GM21381 (cell line): Measurements from ENCODE around the gene ARHGAP40.

ENCODE experiments used
- ATAC-seq: cut with Tn5 transposase; IDR thresholded peaks from one replicate; pipeline ENCODE4 v1.9.1; 2021; ENCODE audit warnings: mild to moderate bottlenecking, moderate library complexity; ENCODE audit not compliant: unreplicated experiment

ARHGAP40 gene

DNA sequence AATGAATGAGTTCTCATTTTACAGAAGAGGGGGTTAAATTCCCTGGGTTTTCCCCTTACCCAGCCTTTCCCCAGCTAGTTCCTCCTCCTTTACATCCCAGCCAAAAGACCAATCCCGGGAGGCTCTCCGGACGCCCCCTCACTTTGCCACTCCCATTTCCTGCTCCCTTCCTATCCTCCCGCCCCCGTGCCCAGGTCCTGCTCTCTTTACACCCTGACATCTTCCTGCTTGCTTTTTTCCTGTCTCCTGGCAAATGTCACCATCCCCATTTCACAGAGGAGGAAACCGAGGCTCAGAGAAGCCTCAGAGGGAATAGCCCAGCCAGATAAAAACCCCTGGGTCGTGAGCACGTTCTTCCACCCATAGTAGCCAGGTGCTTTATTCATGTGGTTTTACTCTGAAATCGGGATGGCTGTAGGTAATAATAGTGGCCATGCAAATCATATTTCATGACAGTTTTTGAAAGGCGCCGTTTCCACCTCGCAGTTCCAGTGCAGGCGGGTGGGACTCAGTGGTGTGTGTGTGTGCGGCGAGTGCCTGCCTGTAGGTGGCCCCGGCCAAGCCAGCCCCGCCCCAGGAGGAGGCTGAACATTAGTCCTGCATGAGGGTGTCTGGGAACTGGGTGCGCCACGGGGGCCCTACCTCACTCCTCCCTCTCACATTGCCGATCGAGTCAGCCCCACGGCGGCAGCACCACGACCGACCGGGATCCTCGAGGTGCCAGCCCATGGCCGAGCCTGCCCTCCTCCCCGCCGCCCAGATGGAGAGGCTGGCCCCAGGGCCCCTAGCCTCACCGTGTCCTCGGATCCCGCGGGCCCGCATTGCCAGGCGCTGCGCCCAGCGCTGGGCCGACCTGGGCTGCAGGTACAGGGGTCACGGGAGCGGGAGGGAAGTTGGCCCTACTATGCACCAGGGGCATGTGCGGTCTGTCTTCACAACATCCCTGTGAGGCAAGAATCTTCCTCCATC, at the start of gene ARHGAP40:
Gene ARHGAP40 (plus strand): TSS at position 594 of the 969 bp plus-strand sequence.
- ATAC-seq, result no peak

DNA sequence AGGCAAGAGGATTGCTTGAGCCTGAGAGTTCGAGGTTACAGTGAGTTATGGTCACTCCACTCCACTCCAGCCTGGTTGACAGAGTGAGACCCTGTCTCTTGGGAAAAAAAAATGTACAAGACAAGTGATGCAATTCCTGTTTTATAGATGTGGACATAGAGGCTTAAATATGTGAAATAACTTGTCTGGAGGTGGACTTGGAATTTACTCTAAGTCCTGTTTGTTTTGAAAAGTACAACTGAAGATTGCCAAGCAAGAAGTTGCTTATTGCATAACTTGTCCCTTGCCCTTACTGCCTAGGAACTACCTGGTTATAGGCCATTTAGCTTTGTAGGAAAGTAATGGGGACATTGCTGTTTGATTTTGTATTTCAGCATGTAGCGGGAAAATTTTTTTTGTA, 46.6 kb upstream of the ARHGAP40 start:
- no peak for ATAC-seq

DNA sequence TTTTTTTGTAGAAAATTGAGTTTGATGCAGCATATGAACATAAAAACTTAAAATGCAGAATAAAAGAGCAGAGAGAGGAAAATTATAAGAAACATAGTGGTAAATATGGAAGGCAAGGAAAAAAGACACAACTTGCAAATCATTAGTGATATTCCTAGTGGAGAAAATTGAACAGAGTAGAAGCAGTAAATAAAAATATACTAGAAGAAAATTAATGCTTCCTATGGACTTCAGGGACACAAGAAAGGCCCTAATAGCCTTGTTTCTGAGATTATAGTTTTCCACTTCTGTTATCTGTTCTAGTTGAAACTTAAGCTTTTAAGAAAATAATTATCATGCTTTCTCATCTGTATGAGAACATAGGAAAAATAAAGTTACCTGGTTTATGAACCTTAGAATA, 46.2 kb upstream of the ARHGAP40 start:
- no peak for ATAC-seq

DNA sequence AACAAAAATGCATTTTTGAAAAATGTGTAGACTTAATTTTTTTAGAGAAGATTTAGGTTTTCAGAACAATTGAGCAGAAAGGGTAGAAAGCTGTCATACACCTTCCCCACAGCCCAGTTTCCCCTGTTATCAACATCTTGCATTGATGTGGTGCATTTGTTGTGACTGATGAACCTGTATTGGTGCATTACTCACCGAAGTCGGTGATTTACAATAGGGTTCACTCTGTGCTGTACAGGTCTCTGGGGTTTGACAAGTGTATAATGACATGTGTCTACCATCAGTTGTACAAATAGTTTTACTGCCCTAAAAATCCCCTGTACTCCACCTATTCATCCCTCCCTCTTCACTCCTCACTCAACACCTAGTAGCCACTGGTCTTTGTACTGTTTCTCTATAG, 44.4 kb upstream of the ARHGAP40 start:
- no peak for ATAC-seq

DNA sequence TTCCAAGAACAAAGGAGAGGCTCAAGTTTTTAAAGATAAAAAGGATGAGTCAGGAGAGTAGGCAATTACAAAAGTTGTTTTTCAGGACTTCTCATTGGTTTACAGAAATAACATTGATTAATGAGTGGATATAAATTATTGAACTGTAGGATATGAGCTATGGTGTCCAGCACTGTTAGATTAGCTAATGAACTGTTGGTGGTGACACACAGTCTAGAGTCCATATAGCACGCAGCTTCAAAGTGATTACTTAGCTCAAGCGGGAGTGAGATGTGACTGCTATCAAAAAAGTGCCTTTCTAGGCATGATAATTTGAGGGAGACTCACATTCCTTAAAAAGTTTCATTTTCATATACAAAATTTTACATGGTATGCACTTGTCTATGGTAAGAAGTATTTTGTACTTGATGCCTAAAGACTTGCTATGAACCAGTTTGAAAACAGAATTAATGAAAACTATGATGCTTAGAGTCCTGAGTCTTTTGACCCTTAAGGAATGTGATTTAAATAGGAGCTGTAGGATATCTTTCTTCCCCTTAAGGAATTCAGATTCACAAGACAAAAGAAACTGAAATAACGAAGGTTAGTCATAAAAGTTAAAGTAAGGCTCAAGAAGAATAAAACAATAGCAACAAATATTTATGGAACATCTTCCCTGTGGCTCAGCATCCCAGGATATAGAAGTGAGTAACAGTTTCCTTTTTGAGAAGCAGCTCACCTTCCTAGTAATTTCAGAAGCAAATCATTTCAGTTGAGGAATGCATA, 42.8 kb upstream of the ARHGAP40 start:
- no peak for ATAC-seq

DNA sequence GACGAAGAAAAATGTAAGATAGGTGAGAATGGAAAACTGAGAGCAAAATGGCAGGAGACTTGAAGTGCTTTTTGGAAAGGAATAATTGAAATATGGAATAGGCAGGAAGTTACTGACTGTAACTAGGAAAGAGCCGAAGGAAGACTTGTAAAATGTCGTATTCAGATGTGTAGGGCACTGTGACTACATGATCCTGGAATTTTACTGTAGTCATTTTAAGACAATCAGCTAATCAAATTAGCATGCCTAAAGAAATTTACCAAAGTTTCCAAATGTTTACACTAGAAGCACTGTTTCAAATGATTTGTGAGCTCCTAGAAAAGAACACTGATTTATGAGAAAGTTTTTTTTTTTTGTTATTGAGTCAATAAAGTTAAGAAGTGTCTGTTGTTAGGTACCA, 41.8 kb upstream of the ARHGAP40 start:
- ATAC-seq, result no peak

DNA sequence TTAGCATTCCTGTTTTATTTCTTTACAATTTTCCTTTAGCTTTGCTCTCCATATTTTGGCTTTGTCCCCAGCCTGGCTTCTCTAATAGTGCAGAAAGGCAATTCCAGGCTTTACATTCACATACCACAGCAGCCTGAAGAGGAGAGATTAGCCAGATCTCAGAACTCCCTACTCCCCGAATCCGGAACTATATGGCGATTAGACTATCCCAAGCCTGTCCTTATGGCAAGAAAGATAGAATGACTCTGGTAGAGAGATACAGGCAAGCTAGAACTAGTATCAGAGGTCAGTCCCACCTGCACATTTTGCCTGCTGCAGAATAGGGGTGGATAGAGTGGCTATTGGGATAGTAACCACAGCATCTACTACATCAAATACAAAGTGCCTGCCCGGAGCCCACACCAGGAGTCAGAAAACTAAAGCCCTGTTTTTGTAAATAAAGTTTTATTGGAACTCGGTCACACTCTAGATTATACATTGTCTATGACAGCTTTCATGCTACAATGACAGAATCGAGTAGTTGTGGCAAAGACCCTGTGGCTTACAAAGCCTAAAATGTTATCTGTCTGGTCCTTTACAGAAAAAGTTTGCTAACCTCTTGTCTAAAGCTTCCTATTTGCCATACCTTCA, 37.7 kb upstream of the ARHGAP40 start:
- ATAC-seq, result no peak

DNA sequence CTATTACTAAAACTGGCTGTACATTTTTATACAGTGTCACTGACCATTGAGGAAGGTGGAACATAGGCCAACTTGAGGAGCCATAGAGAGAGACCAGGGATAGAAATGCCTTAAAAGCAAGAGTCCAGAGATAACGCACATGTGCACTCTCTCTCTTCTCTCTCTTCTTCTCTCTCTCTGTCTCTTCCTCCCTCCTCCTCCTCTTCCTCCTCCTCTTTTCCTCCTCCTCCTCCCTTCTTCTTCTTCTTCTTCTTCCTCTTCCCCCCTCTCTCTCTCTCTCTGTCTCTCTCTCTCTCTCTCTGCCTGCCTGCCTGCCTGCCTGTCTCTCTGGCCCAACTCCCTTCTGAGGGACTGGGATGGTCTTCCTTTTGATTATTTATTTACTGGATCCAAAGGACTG, 36.9 kb upstream of the ARHGAP40 start:
- ATAC-seq, result no peak

DNA sequence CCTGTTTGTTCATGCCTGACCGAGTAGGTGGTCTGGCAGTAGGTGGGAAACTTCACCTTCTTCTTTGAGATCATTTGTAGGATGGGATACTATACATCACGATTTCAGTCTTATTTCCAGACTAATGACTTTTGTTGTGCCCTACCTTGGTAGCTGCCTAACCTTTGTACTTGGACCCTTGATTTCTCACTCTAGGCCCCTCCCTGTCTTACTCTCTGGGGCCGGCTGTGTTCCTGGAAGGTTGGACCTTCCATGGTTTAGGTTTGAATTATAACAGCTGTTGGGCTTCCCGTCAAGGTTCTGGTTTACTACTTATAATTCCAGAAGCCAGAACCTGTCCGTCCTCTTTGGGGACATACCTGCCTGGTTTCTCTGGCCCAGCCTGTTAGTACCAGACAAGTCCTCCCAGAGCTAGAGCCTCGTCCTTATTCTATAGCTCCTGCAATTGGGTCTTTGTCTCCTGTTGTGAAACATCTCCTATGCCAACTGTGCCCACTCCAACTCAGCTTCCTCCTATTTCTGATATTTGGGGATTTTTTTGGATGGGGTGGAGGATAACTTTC, 35.5 kb upstream of the ARHGAP40 start:
- no peak for ATAC-seq

DNA sequence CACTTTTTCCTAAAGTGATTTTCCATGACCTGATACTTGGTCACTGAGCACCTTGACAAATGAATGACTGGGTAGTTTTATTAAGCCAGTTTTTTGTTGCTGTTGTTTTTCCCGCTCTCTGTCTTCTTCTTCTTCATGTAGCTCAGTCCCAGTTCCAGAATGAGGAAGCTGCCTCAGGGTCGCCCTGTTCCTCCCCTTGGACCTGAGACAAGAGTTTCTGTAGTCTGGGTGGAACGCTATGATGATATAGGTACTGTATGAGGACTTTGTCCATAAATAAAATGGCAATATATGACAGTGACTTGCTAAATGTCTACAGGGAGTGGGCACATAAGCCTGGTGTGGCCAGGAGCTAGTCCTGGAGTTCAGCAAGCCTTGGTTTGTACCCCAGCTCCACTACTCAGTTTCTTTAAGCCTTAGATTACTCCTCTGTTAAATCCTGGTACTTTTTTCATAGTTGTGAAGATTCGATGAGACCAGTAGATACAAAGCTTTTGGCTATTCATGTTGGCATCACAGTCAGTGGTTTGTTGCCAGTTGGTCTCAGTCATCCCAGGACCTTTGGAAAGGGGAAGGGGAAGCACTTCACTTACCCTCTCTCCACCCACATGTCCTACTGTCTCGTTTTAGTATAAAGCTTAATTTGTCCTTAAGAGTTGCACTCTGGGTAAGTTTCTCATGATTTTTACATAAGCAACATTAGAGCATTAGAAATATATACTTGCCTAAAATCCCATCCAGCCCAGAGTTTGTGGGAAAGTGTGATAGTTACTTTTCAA, 31.7 kb upstream of the ARHGAP40 start:
- no peak for ATAC-seq

DNA sequence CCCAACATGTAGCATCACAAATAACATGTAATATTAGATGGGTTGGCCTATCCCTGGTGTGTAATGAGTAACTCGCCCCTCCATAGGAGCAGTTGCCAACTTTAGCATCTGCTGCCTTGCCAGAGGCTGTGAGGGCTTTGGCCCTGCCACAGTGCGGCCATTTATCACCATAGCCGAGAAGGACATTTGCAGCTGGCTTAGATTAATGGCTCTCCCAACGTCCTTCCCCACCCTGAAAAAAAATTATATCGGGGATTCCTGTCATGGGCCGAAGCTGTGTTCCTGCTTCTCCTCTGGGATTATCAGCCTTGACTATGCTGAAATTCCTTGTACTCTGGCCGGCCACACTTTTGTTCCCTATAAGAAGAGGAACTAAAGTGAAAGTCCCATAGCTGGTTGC, 28.2 kb upstream of the ARHGAP40 start:
- ATAC-seq, result no peak

DNA sequence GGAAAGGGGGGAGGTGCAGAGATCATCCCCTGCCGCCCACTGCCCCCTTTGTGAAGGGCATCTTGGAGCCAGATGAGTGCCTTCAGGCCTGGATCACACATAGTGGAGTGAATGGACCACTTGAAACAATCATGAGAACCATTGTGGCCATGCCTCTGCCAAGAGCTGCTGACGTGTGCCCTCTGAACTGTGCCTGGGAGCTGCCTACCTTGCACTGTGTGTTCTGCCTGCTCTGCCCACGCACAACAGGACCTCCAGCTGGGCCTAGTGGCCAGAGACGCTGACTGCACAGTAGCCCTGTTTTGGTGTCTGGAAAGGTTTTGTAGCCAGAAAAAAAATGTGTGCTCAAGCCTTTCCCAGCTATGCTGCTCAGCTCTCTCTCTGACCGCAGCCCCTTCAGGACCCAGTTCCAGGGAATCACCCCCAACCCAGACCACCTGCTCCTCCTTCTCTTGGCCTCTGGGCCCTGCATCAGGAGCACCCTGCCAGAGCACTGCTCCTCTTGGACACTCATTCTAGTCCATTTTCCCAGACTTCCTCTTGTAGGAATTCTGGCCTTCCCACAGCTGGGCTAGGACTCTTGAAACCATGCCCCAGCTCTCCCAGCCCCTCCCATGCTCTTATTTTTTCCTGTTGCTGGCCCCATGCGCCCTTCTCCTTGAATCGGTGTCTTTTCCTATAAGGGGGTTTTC, 22.2 kb upstream of the ARHGAP40 start:
- ATAC-seq, result no peak

DNA sequence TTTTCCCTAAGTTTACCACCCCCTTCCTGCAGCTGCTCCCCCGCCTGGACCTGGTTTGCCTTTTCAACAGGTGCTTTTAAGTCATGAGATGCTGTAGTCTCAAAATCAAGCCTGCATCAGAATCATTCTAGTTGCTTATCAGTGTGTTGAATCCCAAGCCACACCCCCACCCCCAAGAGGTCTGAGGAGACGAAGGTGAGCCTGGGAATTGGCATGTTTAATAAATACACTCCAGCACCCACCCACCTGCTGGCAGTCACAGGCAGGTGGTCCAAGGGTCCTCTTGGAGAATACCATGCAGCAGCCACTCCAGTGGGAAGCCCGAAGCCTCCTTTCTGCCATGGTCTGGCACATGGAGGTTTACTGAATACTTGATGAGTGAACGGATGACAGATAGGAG, 21.7 kb upstream of the ARHGAP40 start:
- ATAC-seq, result no peak

DNA sequence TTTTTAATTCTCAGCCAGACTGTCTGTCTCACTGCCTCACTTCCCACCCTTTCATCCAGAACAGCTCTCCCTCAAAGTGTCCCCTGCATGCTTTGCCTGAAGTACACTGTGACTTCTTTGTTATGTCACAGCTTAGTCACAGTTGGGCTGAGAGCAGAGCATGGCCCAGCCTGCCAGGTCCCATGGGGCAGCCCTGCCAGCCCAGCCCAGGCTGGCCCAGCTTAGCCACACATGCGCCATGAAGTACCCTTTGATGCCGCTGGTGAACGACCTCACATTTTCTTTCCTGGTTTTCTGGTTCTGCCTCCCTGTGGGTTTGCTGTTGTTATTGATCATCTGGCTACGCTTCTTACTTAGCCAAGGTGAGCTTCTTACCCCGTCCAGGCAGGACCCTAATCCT, 20.6 kb upstream of the ARHGAP40 start, which contains the start of gene ADIG:
Gene ADIG (plus strand): TSS at position 185 of the 400 bp plus-strand sequence. CDS start 54 bp downstream, at position 239.
- ATAC-seq, result no peak

DNA sequence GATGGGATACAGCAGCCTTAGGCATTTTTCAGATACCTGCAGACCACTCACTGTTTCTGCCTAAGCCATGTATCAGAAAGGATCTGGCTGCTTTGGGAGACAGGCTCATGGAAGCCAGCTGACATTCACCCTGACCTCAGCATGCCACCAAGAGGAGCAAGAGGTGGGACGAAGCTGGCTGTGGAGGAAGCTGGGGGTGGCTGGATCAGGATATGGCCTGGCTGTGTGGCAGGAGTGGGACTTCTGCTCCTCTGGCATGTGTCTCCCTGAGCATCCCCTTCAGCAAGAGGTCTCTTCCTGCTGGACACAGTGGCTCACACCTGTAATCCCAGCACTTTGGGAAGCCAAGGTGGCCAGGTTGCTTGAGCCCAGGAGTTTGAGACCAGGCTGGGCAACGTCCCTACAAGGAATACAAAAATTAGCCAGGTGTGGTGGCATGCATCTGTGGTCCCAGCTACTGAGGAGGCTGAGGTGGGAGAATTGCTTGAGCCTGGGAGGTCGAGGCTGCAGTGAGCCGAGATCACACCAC, 19.7 kb upstream of the ARHGAP40 start:
- ATAC-seq, result no peak

DNA sequence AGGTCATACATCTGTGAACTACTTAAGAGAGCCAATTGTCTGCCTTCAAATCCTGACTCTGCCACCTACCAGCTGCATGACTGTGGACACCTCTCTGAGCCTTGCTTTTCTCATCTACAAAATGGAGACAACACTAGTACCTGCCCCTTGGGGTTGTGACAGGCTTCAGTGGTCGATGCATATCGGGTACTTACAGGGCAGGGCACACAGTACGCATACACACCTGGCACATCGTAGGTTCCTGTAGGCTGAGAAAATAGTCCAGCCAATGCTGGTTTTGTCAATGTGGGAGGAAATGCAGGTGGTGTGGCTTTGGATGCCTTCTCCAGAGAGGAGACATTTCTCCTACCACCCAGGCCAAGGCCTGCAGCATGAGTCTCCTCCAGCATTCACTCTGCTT, 18.3 kb upstream of the ARHGAP40 start:
- no peak for ATAC-seq

DNA sequence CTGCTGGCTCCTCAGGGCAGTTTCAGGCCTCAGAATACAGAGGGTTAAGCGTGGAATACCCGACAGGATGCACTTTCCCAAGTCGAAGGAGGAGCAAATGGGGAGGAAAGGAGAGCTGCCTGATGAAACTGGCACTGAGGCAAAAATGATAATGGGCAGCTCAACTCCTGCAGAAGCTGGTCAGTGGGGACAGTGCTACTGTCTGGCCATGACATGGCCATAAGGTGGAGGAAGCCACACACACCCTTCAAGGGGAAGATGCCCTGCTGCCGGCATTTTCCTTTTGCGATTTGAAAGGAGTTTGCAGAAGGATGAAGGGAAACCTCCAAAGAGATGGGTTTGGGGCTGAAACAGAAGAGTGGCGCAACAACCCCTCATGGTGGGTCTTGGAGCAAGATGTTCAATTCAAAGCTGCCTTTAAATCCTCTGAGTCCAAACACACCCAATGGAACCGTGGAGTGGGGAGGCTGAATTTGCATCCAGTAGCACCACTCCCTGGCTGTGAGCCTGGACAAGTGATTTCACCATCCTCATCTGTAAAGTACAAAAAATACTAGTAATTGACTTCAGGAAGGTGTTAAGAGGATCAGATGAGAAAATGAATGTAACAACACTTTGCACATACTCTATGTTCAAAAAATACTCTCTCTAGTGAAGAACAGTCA, 17.4 kb upstream of the ARHGAP40 start:
- no peak for ATAC-seq

DNA sequence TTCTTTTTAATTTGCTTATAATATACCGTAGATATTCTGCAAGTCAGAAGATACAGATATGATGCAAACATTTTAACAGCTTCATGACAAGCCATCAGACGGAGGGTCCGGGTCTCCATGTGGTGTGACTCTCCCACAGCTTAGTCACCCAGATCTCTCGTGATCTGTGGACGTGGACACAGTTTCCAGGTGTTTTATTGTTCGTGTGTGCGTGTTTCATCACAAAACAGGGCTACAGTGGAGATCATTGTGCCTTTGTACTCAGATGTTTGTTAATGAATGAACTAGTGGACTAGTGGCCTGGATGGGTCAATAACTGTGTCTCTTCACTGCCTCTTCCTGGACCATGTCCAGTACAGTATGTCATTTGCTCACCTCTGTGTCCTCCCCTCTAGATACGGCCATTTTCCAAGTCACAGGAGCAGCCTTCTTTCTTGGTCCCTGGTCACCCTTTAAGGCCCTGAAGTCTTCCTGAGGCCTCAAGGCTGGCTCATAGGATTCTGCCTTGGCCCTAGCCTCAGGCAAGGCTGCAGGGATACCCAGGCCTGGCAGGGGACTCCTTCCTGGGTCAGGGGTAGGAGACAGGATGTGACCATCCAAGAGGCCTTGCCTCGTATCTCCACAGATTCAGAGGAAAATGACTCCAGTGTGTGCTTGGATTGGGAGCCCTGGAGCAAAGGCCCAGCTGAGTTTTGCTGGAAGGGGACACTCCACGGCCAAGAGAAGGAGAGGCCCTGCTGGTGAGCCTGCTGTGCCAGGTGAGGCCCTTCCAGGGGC, 16.0 kb upstream of the ARHGAP40 start:
- no peak for ATAC-seq
